Spinal cord (tissue), 10 donors: ENCODE measurements around the gene SLC6A8. TPM values are rescaled to one million over a fixed set of nuclear protein-coding genes. Genes with fewer than 3 reads are reported as not detected.

Experiments used
- DNase-seq, 6 donors: peaks; one replicate each; pipeline versions ENCODE4 v3.0.0 to v3.0.0-alpha.2; 2013 to 2015; ENCODE audit warnings: low spot score in 6 of 6, low read depth in 4 of 6
- H3K27ac ChIP-seq: one replicate; pipeline ENCODE4 v1.5.1; 2013; ENCODE audit warnings: low read depth, low read length, control low read depth
- H3K27me3 ChIP-seq: one replicate; pipeline ENCODE4 v1.6.1; 2013; ENCODE audit warnings: low read length; ENCODE audit not compliant: control insufficient read depth, insufficient read depth
- H3K36me3 ChIP-seq: one replicate; pipeline ENCODE4 v1.6.1; 2013; ENCODE audit warnings: low read length; ENCODE audit not compliant: control insufficient read depth, insufficient read depth
- H3K4me1 ChIP-seq: one replicate; pipeline ENCODE4 v1.6.1; 2013; ENCODE audit warnings: low read length; ENCODE audit not compliant: control insufficient read depth, insufficient read depth
- H3K4me3 ChIP-seq: one replicate; pipeline ENCODE4 v1.5.1; 2013; ENCODE audit warnings: low read depth, low read length, control low read depth
- H3K9me3 ChIP-seq: one replicate; pipeline ENCODE4 v1.6.1; 2013; ENCODE audit warnings: low read length; ENCODE audit not compliant: control insufficient read depth, insufficient read depth
- WGBS: methylation state at CpG from one replicate; pipeline ENCODE4 v1.1.5; 2013; ENCODE audit warnings: missing lambda C conversion rate; ENCODE audit not compliant: insufficient coverage; 5-methylcytosine and 5-hydroxymethylcytosine counted together
- polyA plus RNA-seq, 2 donors: library from polyadenylated mRNA; unstranded; fragments of 120-200 nt; gene quantifications; one replicate each; pipeline ENCODE4 v1.2.1, GENCODE V29; 2013; ENCODE audit not compliant: insufficient read length in 2 of 2
- total RNA-seq, 2 donors: library from RNA; depleted of rRNA in 1 of 2; stranded (reverse); fragments of 120-200 nt in 1 of 2; fragments of >200 nt in 1 of 2; gene quantifications; one replicate each; pipeline versions ENCODE4 v1.2.3 to v1.2.4, GENCODE V29; 2013 to 2014
- donor health status: healthy.

The SLC6A8 gene
- total and polyA plus RNA-seq, 4 donors, result 22.3 to 77.0 (median 47.5) TPM

DNA sequence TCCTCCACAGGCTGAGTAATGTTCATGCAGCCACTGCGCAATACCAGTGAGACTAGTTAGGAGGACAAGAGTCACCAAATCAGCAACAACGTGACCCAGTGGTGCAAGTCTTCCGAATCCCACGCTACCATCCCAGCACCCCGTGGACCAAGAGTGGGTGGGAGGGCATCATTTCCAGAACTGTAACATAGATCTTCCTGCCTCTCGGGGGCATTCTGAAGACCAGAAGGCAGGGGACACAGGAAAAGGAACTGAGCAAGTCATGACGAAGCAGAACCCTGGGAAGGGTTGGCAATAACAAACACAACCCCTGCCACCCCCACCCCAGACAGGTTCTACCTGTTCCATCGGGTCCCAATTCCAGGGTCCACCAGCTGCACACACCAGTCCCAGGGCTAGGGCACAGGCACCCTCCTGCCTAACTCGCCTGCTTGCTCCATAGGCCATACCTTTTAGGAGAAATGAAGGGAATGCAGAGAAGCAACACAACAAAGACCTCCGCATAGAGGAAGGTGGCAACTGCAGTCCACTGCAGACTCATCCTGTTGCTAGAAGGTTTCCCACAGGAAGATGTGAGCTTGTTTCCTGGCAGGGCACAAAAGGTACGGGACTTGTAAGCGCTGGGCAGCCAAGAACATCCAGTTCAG is 35.1 kb downstream of the SLC6A8 start:
- H3K27me3 ChIP-seq, result no peaks in the 10 kb centered on the region
- H3K27ac ChIP-seq, result no peak overlapping the region
- WGBS, result 71% methylated on average over 12 of the region's 12 CpGs
- H3K9me3 ChIP-seq, result no peaks in the 10 kb centered on the region
- no peak for DNase-seq
- H3K4me1 ChIP-seq, result peaks cover 43% of the 10 kb centered on the region
- H3K4me3 ChIP-seq, result peak overlapping the region; percentile 41
- peaks cover 10% of the 10 kb centered on the region for H3K36me3 ChIP-seq

GRCh38 chrX:153723351-153724251 is 35.9 kb downstream of the SLC6A8 start:
- Histone ChIP-seq H3K4me3 (peak overlapping the region; percentile 41), H3K27me3 (no peaks in the 10 kb centered on the region), H3K36me3 (peaks cover 12% of the 10 kb centered on the region), H3K9me3 (no peaks in the 10 kb centered on the region), H3K27ac (peak overlapping the region; percentile 35), H3K4me1 (peaks cover 50% of the 10 kb centered on the region)
- DNase-seq, result peak in 2 of 6 donors; percentile 29 to 44
- 16% methylated on average over 78 of the region's 78 CpGs for WGBS

GRCh38 chrX:153724252-153725038 is 36.7 kb downstream of the SLC6A8 start, which contains the start of the genes ABCD1 and BCAP31:
TSS of gene ABCD1 (plus strand) at chrX:153724856. CDS start at chrX:153725267, 411 bp downstream.
TSS of gene BCAP31 (minus strand) at chrX:153724387. CDS start at chrX:153723244, 1,143 bp downstream.
- Histone ChIP-seq H3K4me1 (peaks cover 58% of the 10 kb centered on the region), H3K36me3 (peaks cover 18% of the 10 kb centered on the region), H3K4me3 (peak within 1 kb of the TSS; percentile 41), H3K9me3 (no peaks in the 10 kb centered on the region), H3K27me3 (no peaks in the 10 kb centered on the region), H3K27ac (peak within 1 kb of the TSS; percentile 61)
- DNase-seq, result peak in 3 of 6 donors; percentile 73 to 95 (median 93)
- 21% methylated on average over 66 of the region's 88 CpGs for WGBS

DNA sequence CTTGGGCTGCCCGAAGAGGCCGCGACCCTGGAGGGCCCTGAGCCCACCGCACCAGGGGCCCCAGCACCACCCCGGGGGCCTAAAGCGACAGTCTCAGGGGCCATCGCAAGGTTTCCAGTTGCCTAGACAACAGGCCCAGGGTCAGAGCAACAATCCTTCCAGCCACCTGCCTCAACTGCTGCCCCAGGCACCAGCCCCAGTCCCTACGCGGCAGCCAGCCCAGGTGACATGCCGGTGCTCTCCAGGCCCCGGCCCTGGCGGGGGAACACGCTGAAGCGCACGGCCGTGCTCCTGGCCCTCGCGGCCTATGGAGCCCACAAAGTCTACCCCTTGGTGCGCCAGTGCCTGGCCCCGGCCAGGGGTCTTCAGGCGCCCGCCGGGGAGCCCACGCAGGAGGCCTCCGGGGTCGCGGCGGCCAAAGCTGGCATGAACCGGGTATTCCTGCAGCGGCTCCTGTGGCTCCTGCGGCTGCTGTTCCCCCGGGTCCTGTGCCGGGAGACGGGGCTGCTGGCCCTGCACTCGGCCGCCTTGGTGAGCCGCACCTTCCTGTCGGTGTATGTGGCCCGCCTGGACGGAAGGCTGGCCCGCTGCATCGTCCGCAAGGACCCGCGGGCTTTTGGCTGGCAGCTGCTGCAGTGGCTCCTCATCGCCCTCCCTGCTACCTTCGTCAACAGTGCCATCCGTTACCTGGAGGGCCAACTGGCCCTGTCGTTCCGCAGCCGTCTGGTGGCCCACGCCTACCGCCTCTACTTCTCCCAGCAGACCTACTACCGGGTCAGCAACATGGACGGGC is 37.5 kb downstream of the SLC6A8 start:
- peaks cover 22% of the 10 kb centered on the region for H3K36me3 ChIP-seq
- H3K9me3 ChIP-seq, result no peaks in the 10 kb centered on the region
- WGBS, result 79% methylated on average over 55 of the region's 55 CpGs
- H3K4me3 ChIP-seq, result peak overlapping the region; percentile 41
- DNase-seq, result peak in 1 of 6 donors; percentile 1
- H3K27ac ChIP-seq, result peak overlapping the region; percentile 61
- H3K27me3 ChIP-seq, result no peaks in the 10 kb centered on the region
- H3K4me1 ChIP-seq, result peaks cover 58% of the 10 kb centered on the region

DNA sequence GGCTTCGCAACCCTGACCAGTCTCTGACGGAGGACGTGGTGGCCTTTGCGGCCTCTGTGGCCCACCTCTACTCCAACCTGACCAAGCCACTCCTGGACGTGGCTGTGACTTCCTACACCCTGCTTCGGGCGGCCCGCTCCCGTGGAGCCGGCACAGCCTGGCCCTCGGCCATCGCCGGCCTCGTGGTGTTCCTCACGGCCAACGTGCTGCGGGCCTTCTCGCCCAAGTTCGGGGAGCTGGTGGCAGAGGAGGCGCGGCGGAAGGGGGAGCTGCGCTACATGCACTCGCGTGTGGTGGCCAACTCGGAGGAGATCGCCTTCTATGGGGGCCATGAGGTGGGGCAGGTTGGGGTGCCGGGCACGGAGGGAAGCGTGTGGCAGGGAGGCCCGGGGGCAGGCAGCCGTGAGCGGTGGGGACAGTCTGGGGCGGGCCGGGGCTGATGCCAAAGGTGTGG is 38.1 kb downstream of the SLC6A8 start:
- Histone ChIP-seq H3K27me3 (no peaks in the 10 kb centered on the region), H3K36me3 (peaks cover 17% of the 10 kb centered on the region), H3K27ac (peak overlapping the region; percentile 72), H3K9me3 (no peaks in the 10 kb centered on the region), H3K4me1 (peaks cover 58% of the 10 kb centered on the region), H3K4me3 (no peak overlapping the region)
- 90% methylated on average over 29 of the region's 35 CpGs for WGBS
- DNase-seq, result no peak

DNA sequence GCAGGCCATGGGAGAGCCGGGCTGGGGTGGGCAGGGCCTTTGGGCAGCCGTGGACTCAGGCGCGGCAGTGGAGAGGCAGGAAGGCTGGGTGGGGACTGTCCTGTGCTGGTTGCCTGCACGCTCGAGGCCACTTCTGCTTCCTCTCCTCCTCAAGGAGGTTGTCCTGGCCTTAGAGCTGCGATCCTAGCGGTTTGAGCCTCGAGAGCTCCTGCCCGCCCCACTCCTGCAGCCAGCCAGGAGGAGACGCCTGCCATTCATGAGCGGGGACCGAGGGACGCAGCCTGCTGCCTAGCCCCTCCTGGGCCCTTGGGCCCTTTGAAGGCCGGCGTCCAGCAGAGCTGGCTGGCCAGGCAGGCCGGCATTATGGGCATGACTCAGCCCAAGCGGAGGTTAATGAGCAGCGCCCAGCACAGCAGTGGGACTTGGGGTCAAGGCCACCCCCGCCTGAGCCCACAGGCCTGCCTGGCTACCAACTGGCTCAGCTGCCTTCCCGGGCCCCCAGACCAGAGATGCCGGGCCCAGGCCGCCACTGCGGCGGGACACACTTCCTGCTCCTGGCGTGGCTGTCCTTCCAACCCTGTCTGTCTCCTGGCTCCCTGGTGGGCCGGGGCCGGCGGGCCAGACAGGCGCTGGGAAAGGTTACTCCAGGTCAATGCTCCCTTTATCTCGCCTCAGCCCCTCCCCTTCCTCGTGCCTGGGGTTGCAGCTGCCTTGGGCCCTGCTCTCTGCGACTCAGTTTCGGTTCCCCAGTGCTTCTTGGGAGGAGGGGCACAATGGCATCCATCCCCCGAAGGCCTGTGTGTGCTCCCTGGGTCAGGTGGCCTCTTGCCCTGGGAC is 38.8 kb downstream of the SLC6A8 start:
- Histone ChIP-seq H3K4me3 (no peak overlapping the region), H3K27me3 (no peaks in the 10 kb centered on the region), H3K36me3 (peaks cover 15% of the 10 kb centered on the region), H3K9me3 (no peaks in the 10 kb centered on the region), H3K27ac (peak overlapping the region; percentile 72), H3K4me1 (peaks cover 58% of the 10 kb centered on the region)
- 45% methylated on average over 33 of the region's 35 CpGs for WGBS
- peak in 1 of 6 donors; percentile 9 for DNase-seq

GRCh38 chrX:153727123-153727931 is 39.6 kb downstream of the SLC6A8 start:
- H3K27ac ChIP-seq, result peak overlapping the region; percentile 73
- peaks cover 58% of the 10 kb centered on the region for H3K4me1 ChIP-seq
- 54% methylated on average over 23 of the region's 23 CpGs for WGBS
- no peak overlapping the region for H3K4me3 ChIP-seq
- H3K36me3 ChIP-seq, result peaks cover 16% of the 10 kb centered on the region
- H3K27me3 ChIP-seq, result no peaks in the 10 kb centered on the region
- H3K9me3 ChIP-seq, result no peaks in the 10 kb centered on the region
- peak in 3 of 6 donors; percentile 44 to 92 (median 80) for DNase-seq

GRCh38 chrX:153728095-153728494 is 40.4 kb downstream of the SLC6A8 start:
- Histone ChIP-seq H3K4me3 (no peak overlapping the region), H3K4me1 (peaks cover 52% of the 10 kb centered on the region), H3K36me3 (peaks cover 19% of the 10 kb centered on the region), H3K9me3 (no peaks in the 10 kb centered on the region), H3K27ac (no peak overlapping the region), H3K27me3 (no peaks in the 10 kb centered on the region)
- DNase-seq, result no peak
- WGBS, result 74% methylated on average over 3 of the region's 6 CpGs
